Epithelial cell of prostate (primary cell): ENCODE data around the gene RAD9A.

Experiments used
- DNase-seq: peaks from one replicate; pipeline ENCODE4 v3.0.0-alpha.2; 2011; ENCODE audit warnings: low read depth, low spot score
- H3K27ac ChIP-seq: fragments of 450-650 bp; 2 replicates; pipeline ENCODE4 v1.5.1; 2017; ENCODE audit warnings: mild to moderate bottlenecking

The RAD9A gene

GRCh38 chr11:67391304-67392182 is at the start of gene RAD9A:
TSS of gene RAD9A (plus strand) at chr11:67391986. CDS start at chr11:67392045, 59 bp downstream.
- DNase-seq = no peak
- peak within 1 kb of the TSS; percentile 35 for H3K27ac ChIP-seq

- H3K27ac ChIP-seq = peak overlapping the region; percentile 84
Measured at GRCh38 chr11:67344264-67344663, 47.5 kb upstream of the RAD9A start.

GRCh38 chr11:67345247-67345919 is 46.4 kb upstream of the RAD9A start:
- peak overlapping the region; percentile 84 for H3K27ac ChIP-seq
- no peak for DNase-seq

More at GRCh38 chr11:67344264-67344663, 47.5 kb upstream of the RAD9A start:
- DNase-seq = no peak

GRCh38 chr11:67345920-67346819 is 45.6 kb upstream of the RAD9A start:
- peak overlapping the region; percentile 84 for H3K27ac ChIP-seq
- peak; percentile 94 for DNase-seq

- peak overlapping the region; percentile 22 for H3K27ac ChIP-seq
Measured at GRCh38 chr11:67347964-67348749, 43.6 kb upstream of the RAD9A start.

GRCh38 chr11:67349036-67349435 is 42.8 kb upstream of the RAD9A start:
- H3K27ac ChIP-seq = peak overlapping the region; percentile 22
- DNase-seq = no peak

More at GRCh38 chr11:67347964-67348749, 43.6 kb upstream of the RAD9A start:
- DNase-seq = no peak

- no peak overlapping the region for H3K27ac ChIP-seq
- DNase-seq = no peak
Measured at GRCh38 chr11:67349457-67349856, 42.3 kb upstream of the RAD9A start.

GRCh38 chr11:67349928-67350465 is 41.8 kb upstream of the RAD9A start:
- DNase-seq = no peak
- H3K27ac ChIP-seq = no peak overlapping the region

- no peak for DNase-seq
Measured at GRCh38 chr11:67351275-67352005, 40.3 kb upstream of the RAD9A start.

GRCh38 chr11:67352546-67353316 is 39.1 kb upstream of the RAD9A start:
- peak overlapping the region; percentile 99 for H3K27ac ChIP-seq
- no peak for DNase-seq

More at GRCh38 chr11:67351275-67352005, 40.3 kb upstream of the RAD9A start:
- peak overlapping the region; percentile 99 for H3K27ac ChIP-seq

- no peak for DNase-seq
- H3K27ac ChIP-seq = peak within 1 kb of the TSS; percentile 99
Measured at GRCh38 chr11:67353317-67354074, 38.3 kb upstream of the RAD9A start, which contains the start of gene POLD4. TSS of gene POLD4 (minus strand) at chr11:67353546. CDS start at chr11:67353399, 147 bp downstream.

GRCh38 chr11:67354075-67355022 is 37.4 kb upstream of the RAD9A start:
- DNase-seq = peak; percentile 72
- peak overlapping the region; percentile 99 for H3K27ac ChIP-seq

- H3K27ac ChIP-seq = peak overlapping the region; percentile 99
- no peak for DNase-seq
Measured at GRCh38 chr11:67355023-67355793, 36.6 kb upstream of the RAD9A start.

- DNase-seq = no peak
- H3K27ac ChIP-seq = peak overlapping the region; percentile 99
Measured at GRCh38 chr11:67355794-67356386, 35.9 kb upstream of the RAD9A start.

- peak overlapping the region; percentile 99 for H3K27ac ChIP-seq
- no peak for DNase-seq
Measured at GRCh38 chr11:67356387-67356863, 35.4 kb upstream of the RAD9A start.
